NB4 (cell line): ENCODE data around the gene HELB.

Experiments
- DNase-seq: peaks from one replicate; pipeline ENCODE4 v3.0.0; 2010; ENCODE audit warnings: low read depth
- H3K4me3 ChIP-seq: one replicate; pipeline ENCODE4 v1.5.1; 2011; ENCODE audit warnings: mild to moderate bottlenecking, low read depth, low read length, moderate library complexity
- MAX ChIP-seq: IDR thresholded peaks from 2 replicates; pipeline ENCODE4 v1.6.1; 2011; ENCODE audit warnings: low read depth, low read length
- MYC ChIP-seq: IDR thresholded peaks from 2 replicates; pipeline ENCODE4 v1.6.1; 2011; ENCODE audit warnings: low read depth, low read length
- POLR2A ChIP-seq: IDR thresholded peaks from 2 replicates; pipeline ENCODE4 v1.6.1; 2011; ENCODE audit warnings: mild to moderate bottlenecking; ENCODE audit not compliant: insufficient read length; ENCODE audit errors: extremely low read depth
- TF ChIP-seq, protein P1 (sequence below): IDR thresholded peaks from one replicate; pipeline ENCODE4 v1.5.1; 2012; ENCODE audit warnings: low read depth, low read length

The HELB gene

GRCh38 chr12:66331814-66332213 lies 29.5 kb downstream of the HELB start:
- TF ChIP-seq MAX (no peak), MYC (no peak), POLR2A (no peak)
- TF ChIP-seq, protein P1, sequence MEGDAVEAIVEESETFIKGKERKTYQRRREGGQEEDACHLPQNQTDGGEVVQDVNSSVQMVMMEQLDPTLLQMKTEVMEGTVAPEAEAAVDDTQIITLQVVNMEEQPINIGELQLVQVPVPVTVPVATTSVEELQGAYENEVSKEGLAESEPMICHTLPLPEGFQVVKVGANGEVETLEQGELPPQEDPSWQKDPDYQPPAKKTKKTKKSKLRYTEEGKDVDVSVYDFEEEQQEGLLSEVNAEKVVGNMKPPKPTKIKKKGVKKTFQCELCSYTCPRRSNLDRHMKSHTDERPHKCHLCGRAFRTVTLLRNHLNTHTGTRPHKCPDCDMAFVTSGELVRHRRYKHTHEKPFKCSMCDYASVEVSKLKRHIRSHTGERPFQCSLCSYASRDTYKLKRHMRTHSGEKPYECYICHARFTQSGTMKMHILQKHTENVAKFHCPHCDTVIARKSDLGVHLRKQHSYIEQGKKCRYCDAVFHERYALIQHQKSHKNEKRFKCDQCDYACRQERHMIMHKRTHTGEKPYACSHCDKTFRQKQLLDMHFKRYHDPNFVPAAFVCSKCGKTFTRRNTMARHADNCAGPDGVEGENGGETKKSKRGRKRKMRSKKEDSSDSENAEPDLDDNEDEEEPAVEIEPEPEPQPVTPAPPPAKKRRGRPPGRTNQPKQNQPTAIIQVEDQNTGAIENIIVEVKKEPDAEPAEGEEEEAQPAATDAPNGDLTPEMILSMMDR: no peak
- no peak for DNase-seq
- H3K4me3 ChIP-seq: no peak overlapping the region

DNA sequence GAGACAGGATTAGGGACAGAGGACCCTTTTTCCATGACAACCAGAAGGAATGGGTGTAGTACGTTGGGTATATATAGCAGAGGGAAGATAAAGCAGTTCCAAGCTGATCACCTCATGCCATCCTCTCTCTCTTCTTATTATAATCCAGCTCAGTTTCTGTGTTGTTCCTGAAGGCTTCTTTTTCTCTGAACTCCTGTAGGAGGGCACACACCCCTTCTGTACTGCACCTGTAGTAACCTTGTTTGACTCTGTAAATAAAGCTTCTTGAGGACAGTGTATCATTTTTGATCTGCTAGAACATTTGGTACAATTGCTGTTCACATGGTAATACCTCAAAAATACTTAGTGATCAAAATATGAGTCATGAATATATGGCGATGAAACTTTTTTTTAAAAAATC lies 33.5 kb downstream of the HELB start:
- no peak for DNase-seq
- TF ChIP-seq MAX (no peak), MYC (no peak), POLR2A (no peak)
- TF ChIP-seq, protein P1: no peak
- no peak overlapping the region for H3K4me3 ChIP-seq

- TF ChIP-seq POLR2A (no peak), MYC (no peak), MAX (no peak)
- TF ChIP-seq, protein P1: no peak
- DNase-seq: no peak
- no peak overlapping the region for H3K4me3 ChIP-seq
Observed at GRCh38 chr12:66337381-66338010, 35.2 kb downstream of the HELB start.

DNA sequence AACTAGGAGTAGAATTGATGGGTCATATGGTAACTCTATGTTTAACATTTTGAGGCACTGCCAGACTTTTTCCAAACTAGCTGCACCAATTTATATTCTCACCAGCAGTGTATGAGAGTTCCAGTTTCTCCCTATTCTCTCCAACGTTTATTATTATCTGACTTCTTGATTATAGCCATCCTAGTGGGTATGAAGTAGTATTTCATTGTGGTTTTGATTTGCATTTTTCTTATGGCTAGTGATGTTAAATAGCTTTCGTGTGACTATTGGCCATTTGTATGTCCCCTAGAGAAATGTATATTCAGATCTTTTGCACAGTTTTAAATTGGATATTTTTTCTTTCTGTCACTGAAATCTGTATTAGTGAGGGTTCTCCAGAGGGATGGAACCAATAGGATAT lies 37.8 kb downstream of the HELB start:
- DNase-seq: no peak
- TF ChIP-seq MAX (no peak), MYC (no peak)
- TF ChIP-seq, protein P1: no peak
- H3K4me3 ChIP-seq: no peak overlapping the region

GRCh38 chr12:66341126-66341525 lies 38.8 kb downstream of the HELB start:
- no peak for DNase-seq
- TF ChIP-seq MYC (no peak), POLR2A (no peak), MAX (no peak)
- TF ChIP-seq, protein P1: no peak
- H3K4me3 ChIP-seq: no peak overlapping the region

GRCh38 chr12:66345212-66345611 lies 42.9 kb downstream of the HELB start:
- TF ChIP-seq MAX: no peak
- TF ChIP-seq, protein P1: no peak
- no peak for TF ChIP-seq POLR2A
- H3K4me3 ChIP-seq: no peak overlapping the region
- DNase-seq: no peak
